Measurements from ENCODE around the gene L3MBTL4.

- TF ChIP-seq POLR2A (IDR thresholded peaks at IDR 0.05; ENCODE audit: low read depth, low read length) = no peak
- TF ChIP-seq POLR2AphosphoS5 (IDR thresholded peaks at IDR 0.05; ENCODE audit: low read depth, low read length) = no peak
- no peak for TF ChIP-seq TAF1 (IDR thresholded peaks at IDR 0.05; ENCODE audit: borderline replicate concordance, low read depth, low read length)
These were observed 143.1 kb downstream of the L3MBTL4 start for GRCh38 chr18:6271585-6271984.

All from GM12892 (cell line).